Upper lobe of right lung (tissue), 1 donor: ENCODE data around the gene TMTC1. TPM values are rescaled to one million over a fixed set of nuclear protein-coding genes. Genes with fewer than 3 reads are reported as not detected.
A peak's percentile ranks its signal among the peaks of the same experiment; 100 is the strongest.
"Not testable (repeated sequence)": the region's sequence is repeated elsewhere in the genome, so short reads cannot be mapped to it uniquely, and the experiment has no call there.

Experiments used
- ATAC-seq: fragments of 200-7000 bp; cut with Tn5 transposase; one replicate; pipeline ENCODE4 v1.9.1; 2020; ENCODE audit warnings: mild to moderate bottlenecking, moderate library complexity
- DNase-seq: peaks from one replicate; pipeline ENCODE4 v3.0.0-alpha.2; 2020
- H3K27ac ChIP-seq: fragments of 200-600 bp; one replicate; pipeline ENCODE4 v1.8.0; 2022
- H3K27me3 ChIP-seq: fragments of 200-600 bp; one replicate; pipeline ENCODE4 v1.8.0; 2022; ENCODE audit warnings: mild to moderate bottlenecking
- H3K36me3 ChIP-seq: fragments of 200-600 bp; one replicate; pipeline ENCODE4 v1.8.0; 2022
- H3K4me1 ChIP-seq: fragments of 200-600 bp; one replicate; pipeline ENCODE4 v1.8.0; 2022
- H3K4me3 ChIP-seq: fragments of 200-600 bp; one replicate; pipeline ENCODE4 v1.8.0; 2022; ENCODE audit warnings: mild to moderate bottlenecking
- H3K9me3 ChIP-seq: fragments of 200-600 bp; one replicate; pipeline ENCODE4 v1.8.0; 2022
- CTCF ChIP-seq: fragments of 200-600 bp; IDR thresholded peaks from one replicate; pipeline ENCODE4 v1.8.0; 2022; ENCODE audit warnings: antibody characterized with exemption
- intact Hi-C: fragments of 100-400 bp; cut with DNase I; formaldehyde crosslinking; loops from one replicate; pipeline ENCODE4 v1.11.0; 2022
- total RNA-seq: library from RNA; stranded (reverse); fragmentation: NEBNext Ultra II Directional; extraction: Animal tissue kit (Norgen Biotek cat#: 25700); gene quantifications from one replicate; pipeline ENCODE4 v1.2.1, GENCODE V29; 2021
- donor health status: DM: no; HTN: yes; CAD: no; lungs with severe emphysema.

The TMTC1 gene
- total RNA-seq, 1 donor from 2014 or later, result 37.4 TPM

DNA sequence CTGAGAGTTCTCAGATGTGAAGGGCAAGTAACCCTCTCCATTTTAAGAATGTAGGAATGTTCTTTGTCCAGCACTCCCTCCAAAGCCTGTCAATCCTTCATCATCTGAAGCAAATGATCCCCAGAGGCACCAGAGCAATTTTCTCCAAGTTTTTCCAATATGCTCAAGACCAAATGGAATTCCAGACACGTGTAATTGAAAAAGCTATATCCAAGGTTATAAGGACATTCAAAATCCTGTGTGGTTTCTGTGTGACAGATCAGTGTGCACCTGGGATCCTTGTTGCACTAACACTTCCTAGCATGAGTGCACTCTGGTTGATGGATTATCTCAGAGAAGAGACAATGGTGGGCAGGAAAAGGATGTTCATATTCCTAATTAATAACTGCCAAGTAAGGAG, 220.7 kb downstream of the TMTC1 start:
- H3K27ac ChIP-seq, result peak overlapping the region; percentile 70
- peaks cover 29% of the 10 kb centered on the region for H3K4me1 ChIP-seq
- DNase-seq, result no peak
- no peak overlapping the region for H3K4me3 ChIP-seq
- H3K36me3 ChIP-seq, result no peaks in the 10 kb centered on the region
- intact Hi-C loops, result no loop called here
- H3K9me3 ChIP-seq, result no peaks in the 10 kb centered on the region
- TF ChIP-seq CTCF, result no peak
- no peak for ATAC-seq
- no peaks in the 10 kb centered on the region for H3K27me3 ChIP-seq

GRCh38 chr12:29562110-29562804, 221.5 kb downstream of the TMTC1 start:
- DNase-seq (no peak), ATAC-seq (peak; percentile 61)
- H3K36me3 ChIP-seq, result no peaks in the 10 kb centered on the region
- peaks cover 29% of the 10 kb centered on the region for H3K4me1 ChIP-seq
- no peaks in the 10 kb centered on the region for H3K9me3 ChIP-seq
- no peaks in the 10 kb centered on the region for H3K27me3 ChIP-seq
- intact Hi-C loops, result no loop called here
- no peak overlapping the region for H3K4me3 ChIP-seq
- no peak for TF ChIP-seq CTCF
- H3K27ac ChIP-seq, result peak overlapping the region; percentile 70

- H3K9me3 ChIP-seq, result no peaks in the 10 kb centered on the region
- H3K27ac ChIP-seq, result peak overlapping the region; percentile 70
- H3K4me3 ChIP-seq, result no peak overlapping the region
- no peak for TF ChIP-seq CTCF
- no peak for DNase-seq
- intact Hi-C loops, result no loop called here
- ATAC-seq, result no peak
- no peaks in the 10 kb centered on the region for H3K27me3 ChIP-seq
- H3K36me3 ChIP-seq, result no peaks in the 10 kb centered on the region
- peaks cover 29% of the 10 kb centered on the region for H3K4me1 ChIP-seq
These were observed 222.1 kb downstream of the TMTC1 start for GRCh38 chr12:29561664-29562071.

GRCh38 chr12:29559198-29559597, 224.5 kb downstream of the TMTC1 start:
- DNase-seq (no peak), ATAC-seq (peak; percentile 58)
- H3K4me1 ChIP-seq, result peaks cover 29% of the 10 kb centered on the region
- no peaks in the 10 kb centered on the region for H3K9me3 ChIP-seq
- TF ChIP-seq CTCF, result no peak
- peak overlapping the region; percentile 69 for H3K27ac ChIP-seq
- H3K27me3 ChIP-seq, result no peaks in the 10 kb centered on the region
- no peak overlapping the region for H3K4me3 ChIP-seq
- H3K36me3 ChIP-seq, result no peaks in the 10 kb centered on the region
- intact Hi-C loops, result no loop called here

DNA sequence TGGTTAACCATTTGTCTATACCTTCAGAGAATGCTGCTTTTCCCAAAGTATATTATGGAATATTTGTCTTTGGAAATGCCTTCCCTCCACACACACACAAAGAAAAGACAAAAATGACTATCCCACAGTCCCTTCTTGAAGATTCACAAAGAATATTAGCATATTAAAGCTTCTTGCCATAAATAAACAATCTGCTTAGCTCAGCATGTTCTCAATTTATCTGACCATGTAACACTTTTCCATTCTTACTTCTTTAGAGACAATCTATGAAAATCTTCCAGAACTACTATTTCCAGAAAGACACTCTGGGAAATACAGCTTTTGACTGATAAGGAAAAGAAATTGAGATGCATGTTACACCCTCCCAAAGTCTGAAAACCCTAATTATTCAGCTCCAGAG, 227.4 kb downstream of the TMTC1 start:
- H3K4me1 ChIP-seq, result peaks cover 12% of the 10 kb centered on the region
- no peaks in the 10 kb centered on the region for H3K9me3 ChIP-seq
- DNase-seq (no peak), ATAC-seq (no peak)
- H3K27ac ChIP-seq, result no peak overlapping the region
- intact Hi-C loops, result no loop called here
- no peaks in the 10 kb centered on the region for H3K36me3 ChIP-seq
- no peaks in the 10 kb centered on the region for H3K27me3 ChIP-seq
- TF ChIP-seq CTCF, result no peak
- H3K4me3 ChIP-seq, result no peak overlapping the region

DNA sequence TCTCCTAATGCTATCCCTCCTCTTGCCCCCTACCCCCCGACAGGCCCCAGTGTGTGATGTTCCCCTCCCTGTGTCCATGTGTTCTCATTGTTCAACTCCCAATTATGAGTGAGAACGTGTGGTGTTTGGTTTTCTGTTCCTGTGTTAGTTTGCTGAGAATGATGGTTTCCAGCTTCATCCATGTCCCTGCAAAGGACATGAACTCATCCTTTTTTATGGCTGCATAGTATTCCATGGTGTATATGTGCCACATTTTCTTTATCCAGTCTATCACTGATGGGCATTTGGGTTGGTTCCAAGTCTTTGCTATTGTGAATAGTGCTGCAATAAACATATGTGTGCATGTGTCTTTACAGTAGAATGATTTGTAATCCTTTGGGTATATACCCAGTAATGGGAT, 228.3 kb downstream of the TMTC1 start:
- ATAC-seq, intact Hi-C loops, H3K9me3 ChIP-seq, H3K27me3 ChIP-seq, H3K4me3 ChIP-seq, H3K4me1 ChIP-seq, H3K36me3 ChIP-seq, DNase-seq, H3K27ac ChIP-seq: not testable (repeated sequence)
